SK-N-SH (cell line): ENCODE results near the gene ACVR1B.

Experiments
- JUND ChIP-seq: IDR thresholded peaks from 2 replicates; pipeline ENCODE4 v1.4.0; 2012
- POLR2AphosphoS5 ChIP-seq: IDR thresholded peaks from 2 replicates; pipeline ENCODE4 v1.6.1; 2012; ENCODE audit warnings: low read depth, low read length
- RXRA ChIP-seq: IDR thresholded peaks from 2 replicates; pipeline ENCODE4 v1.4.0; 2012; ENCODE audit warnings: low read depth, mild to moderate bottlenecking, borderline replicate concordance
- TAF1 ChIP-seq: IDR thresholded peaks from 2 replicates; pipeline ENCODE4 v1.6.1; 2012; ENCODE audit warnings: low read depth, mild to moderate bottlenecking, low read length, moderate library complexity, borderline replicate concordance
- USF1 ChIP-seq: IDR thresholded peaks from 2 replicates; pipeline ENCODE4 v1.4.0; 2012; ENCODE audit warnings: low read depth, borderline replicate concordance
- TF ChIP-seq, protein P1 (sequence below): fragments of 200-600 bp; sonication (generic); IDR thresholded peaks from 2 replicates; pipeline ENCODE4 v1.6.1; 2017; ENCODE audit warnings: antibody characterized with exemption, mild to moderate bottlenecking, moderate library complexity

DNA sequence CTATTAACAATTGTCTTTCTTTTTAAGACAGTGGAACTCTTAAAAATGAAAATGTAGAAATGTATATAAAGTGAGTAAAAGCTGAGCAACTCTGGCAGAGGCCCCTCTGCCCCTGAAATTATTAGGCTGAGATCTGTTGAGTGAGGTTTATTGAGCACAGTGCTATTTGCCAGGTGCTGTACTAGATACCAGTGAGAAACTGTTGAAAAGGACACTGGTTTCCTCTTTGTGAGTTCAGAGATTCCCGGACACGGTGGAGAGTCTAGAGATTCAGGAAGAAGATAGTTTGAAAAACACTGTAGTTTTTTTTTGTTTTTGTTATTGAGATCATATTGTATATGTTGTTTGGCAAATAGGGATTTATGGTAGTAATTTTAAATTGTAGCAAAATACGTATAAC lies 11.2 kb downstream of the ACVR1B start:
- TF ChIP-seq RXRA: no peak
- no peak for TF ChIP-seq POLR2AphosphoS5
- TF ChIP-seq, protein P1, sequence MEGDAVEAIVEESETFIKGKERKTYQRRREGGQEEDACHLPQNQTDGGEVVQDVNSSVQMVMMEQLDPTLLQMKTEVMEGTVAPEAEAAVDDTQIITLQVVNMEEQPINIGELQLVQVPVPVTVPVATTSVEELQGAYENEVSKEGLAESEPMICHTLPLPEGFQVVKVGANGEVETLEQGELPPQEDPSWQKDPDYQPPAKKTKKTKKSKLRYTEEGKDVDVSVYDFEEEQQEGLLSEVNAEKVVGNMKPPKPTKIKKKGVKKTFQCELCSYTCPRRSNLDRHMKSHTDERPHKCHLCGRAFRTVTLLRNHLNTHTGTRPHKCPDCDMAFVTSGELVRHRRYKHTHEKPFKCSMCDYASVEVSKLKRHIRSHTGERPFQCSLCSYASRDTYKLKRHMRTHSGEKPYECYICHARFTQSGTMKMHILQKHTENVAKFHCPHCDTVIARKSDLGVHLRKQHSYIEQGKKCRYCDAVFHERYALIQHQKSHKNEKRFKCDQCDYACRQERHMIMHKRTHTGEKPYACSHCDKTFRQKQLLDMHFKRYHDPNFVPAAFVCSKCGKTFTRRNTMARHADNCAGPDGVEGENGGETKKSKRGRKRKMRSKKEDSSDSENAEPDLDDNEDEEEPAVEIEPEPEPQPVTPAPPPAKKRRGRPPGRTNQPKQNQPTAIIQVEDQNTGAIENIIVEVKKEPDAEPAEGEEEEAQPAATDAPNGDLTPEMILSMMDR: no peak
- no peak for TF ChIP-seq TAF1
- no peak for TF ChIP-seq JUND
- TF ChIP-seq USF1: no peak
